Stimulated activated naive CD4-positive, alpha-beta T cell treated with Interleukin-2 at 50 U/mL for 16 hours (primary cell): ENCODE measurements around the gene YAP1.

Experiments used
- DNase-seq: peaks from one replicate; lab custom pipeline; 2025; lab: John Stamatoyannopoulos, UW

YAP1 gene

GRCh38 chr11:102117472-102118113, 7.3 kb downstream of the YAP1 start:
- no peak for DNase-seq

GRCh38 chr11:102118937-102119336, 8.7 kb downstream of the YAP1 start:
- DNase-seq: no peak

GRCh38 chr11:102119997-102120396, 9.8 kb downstream of the YAP1 start:
- no peak for DNase-seq

DNA sequence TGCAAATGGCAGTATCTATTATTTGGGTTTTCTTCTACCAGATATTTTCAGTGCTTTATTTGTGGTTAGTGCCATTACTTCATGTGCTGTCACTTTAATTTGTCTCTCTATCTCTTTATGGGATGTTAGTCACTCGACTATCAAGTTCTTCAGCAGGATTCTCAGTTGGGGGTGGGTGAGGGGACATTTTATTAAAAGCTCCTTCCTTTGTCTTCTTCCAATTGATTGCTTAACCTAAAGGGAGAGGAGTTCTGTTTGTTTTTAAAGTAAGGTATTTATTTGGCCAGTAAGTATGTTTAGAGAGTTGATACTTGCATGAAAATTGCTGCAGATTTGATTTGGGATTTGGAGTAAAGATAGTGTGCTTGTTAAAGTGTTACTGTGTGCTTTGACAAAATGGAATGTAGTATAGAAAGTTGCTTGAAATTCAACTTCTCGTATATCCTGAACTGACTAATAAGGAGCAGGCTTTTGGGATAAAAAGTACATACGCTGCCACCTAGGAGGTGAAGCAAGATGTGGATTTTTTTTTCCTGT, 10.3 kb downstream of the YAP1 start:
- DNase-seq: no peak

GRCh38 chr11:102121329-102121728, 11.1 kb downstream of the YAP1 start:
- DNase-seq: no peak

DNA sequence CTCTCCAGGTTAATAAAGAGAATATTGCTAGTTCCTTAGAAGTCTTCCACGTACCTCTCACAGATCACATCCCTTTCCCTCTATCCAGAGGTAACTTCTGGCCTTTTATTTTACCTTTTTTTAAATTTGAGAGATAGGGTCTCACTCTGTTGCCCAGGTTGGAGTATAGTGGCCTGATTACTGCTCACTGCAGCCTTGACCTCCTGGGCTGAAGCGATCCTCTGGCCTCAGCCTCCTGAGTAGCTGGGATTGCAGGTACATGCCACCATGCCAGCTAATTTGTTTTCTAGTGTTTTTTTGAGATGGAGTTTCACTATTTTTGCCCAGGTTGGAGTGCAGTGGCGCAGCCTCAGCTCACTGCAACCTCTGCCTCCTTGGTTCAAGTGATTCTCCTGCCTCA, 24.4 kb downstream of the YAP1 start:
- DNase-seq: no peak

- no peak for DNase-seq
Observed at GRCh38 chr11:102135256-102135655, 25.0 kb downstream of the YAP1 start.

DNA sequence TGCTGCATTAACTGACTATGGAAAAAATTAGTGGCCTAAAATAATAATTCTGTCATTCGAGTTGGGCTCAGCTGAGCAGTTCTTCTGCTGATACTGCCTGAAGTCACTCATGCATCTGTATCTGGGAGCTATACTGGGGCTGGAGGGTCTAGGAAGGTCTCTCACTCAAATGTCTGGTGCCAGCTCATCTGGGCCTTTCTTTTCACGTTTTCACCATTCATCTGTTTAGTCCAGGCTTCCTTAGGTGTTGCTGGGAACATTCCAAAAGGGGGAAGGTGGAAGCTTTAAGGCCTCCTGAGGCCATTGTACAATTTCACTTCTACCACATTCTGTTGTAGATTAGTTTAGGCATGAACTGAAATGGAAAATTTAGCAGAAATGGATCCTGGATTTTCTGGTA, 28.0 kb downstream of the YAP1 start:
- no peak for DNase-seq

DNA sequence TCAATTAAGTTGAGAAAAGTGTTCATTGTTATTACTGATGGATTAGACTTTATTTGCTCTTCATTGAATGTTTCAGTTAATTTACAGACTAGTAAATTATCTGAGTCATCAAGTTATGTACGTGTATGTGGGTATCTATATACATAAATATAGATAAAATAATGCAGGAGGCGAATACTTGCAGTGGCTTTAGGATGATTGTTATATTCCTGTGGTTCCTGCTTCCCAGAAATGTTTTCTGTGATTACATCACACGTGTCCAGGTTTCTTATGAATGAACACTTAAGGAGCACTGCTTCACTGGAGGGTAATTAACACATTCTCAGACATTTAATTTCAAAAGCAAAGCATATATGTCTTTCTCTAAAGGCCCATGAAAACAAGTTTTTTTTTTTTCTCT, 28.4 kb downstream of the YAP1 start:
- DNase-seq: no peak

- no peak for DNase-seq
Observed at GRCh38 chr11:102139081-102139498, 28.8 kb downstream of the YAP1 start.

GRCh38 chr11:102142333-102142732, 32.1 kb downstream of the YAP1 start:
- DNase-seq: no peak

DNA sequence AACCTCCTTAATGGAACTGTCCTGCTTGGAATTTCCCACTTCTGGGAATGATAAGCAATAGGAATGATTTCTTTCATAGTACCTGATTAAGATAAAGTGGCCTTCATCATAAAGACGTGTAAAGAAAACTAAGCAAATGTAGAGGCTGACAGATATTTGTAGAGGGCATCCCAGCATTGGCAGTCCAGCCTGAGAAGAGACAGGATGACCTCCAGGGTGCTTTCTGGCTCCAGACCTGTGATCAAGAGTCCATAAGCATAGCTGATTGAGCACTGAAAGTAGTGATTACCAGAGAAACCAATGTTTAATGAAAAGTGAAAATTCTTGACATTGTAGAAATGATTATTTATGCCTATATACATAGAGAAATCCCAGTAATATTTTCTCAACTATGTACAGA, 33.6 kb downstream of the YAP1 start:
- no peak for DNase-seq

- no peak for DNase-seq
Observed at GRCh38 chr11:102144357-102145355, 34.4 kb downstream of the YAP1 start.

GRCh38 chr11:102147015-102147414, 36.8 kb downstream of the YAP1 start:
- DNase-seq: no peak

DNA sequence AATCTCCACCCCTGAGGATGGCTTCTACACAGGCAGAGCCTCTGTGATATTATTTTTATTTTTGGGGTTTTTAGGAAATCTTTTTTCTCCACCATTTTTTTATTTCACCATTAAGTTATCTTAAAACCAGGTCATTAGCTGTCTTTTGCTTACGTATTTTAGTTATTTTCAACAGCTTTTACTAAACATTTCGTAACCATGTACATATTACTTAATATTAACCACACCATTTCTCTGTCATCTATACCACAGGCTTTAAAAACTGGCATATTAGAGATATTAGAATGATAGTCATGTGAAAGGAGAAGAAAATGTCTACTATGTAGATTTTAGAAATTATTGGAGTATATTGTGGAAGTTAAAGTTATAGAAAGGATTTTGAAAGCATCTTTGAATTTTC, 37.4 kb downstream of the YAP1 start:
- no peak for DNase-seq

DNA sequence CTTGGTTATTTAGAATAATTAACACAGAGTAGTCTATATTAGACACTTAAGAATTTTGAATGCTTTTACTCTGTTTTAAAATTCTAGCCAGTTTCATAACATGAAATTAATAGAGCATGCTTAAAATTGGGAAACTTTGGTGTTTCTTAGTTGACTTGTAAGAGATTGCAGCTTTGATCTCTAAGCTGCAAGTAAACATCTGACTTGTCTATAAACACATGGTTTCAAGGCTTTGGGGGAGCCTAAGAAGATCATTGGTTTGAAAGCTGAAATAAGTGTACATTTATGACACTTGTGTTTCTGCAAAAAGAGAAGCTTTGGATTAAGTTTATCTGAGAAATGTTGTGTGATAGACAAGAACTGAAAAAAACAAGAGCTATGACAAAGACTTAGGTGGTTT, 37.8 kb downstream of the YAP1 start:
- no peak for DNase-seq

DNA sequence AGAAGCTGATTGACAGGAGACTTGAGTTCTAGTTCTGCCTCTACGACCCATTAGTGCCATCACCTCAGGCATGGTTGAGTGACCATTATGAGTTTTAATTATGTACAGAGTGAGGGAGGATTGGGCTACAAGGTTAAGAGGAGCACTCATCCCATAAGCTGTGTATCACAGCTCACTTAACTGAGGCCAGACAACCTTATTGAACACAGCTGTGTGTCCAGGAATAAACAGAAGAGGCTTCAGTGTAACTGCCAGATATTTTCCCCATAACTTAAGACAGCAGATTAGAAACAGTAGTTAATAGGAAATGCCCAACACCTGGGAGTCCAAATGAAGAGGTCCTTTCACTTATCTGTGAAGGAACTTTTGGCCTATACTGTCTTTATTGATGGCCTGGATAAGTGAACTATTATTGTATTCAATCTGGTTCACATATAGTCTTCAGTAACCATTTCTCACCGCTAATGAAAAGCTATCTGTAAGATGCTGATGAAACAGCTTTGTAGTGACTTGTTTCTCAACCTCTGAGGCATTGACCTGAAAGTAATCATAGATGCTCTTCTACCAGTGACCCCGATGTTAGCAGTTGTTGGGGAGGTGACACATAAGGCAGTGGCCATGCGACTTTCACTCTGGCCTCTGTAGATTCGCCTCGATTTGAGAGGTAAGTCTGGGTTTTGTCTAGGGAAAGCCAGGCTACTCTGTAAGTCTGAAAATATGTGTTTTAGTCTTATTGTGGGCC, 41.7 kb downstream of the YAP1 start:
- no peak for DNase-seq

DNA sequence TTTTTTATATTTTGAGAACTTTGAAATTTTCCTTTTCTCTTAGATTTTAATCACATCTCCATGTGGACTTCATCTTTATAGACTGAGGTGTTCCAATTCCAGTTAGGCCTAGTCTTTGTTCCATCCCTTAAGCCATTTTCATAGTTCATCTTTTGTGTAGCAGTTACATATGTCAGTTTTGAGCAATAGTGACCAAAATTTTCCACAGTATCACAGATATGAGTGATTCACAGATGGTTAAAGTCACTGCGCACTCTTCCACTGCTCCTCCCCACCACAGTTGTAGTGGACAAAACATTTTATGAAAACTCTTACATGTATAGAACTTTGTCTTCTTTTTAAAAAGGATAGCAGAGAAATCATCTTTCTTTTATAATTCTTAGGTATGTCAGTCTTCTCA, 42.8 kb downstream of the YAP1 start:
- DNase-seq: no peak

GRCh38 chr11:102154806-102155205, 44.6 kb downstream of the YAP1 start:
- no peak for DNase-seq

DNA sequence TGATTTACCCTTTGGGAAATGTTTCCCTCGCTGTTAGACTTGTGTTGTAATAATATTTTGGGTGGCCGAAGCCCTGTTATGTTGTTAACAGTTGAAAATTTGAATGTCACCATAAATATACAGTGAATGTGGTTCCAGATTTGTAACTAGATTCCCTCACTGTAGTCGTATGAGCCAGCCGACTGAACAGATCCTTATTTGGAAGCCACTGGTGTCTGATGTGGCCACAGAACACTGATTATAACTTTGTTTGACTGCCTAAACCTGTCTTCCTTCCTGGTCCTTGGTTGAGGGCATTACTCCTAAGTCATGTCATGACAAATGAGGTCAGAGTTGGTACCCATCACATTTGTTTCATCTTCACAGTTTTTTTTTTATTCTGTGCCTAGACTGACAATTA, 45.4 kb downstream of the YAP1 start:
- no peak for DNase-seq

DNA sequence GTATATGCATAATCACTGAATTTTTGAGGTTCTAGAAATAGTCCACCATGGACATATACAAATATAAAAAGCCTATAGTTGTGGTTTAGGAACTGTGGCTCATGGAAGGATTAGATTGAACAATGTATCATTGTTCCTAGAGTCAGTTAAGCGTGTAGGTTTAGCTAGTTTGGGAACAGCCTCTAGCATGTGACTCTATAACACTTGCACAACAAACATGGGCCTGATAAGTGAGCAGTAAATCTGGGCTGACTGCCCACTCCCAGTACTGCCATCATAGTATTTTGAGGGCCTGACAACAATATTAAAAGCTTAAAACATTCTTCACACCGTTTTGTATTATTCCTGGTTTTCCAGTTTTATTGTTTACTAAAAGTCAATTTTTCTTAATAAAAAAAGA, 47.0 kb downstream of the YAP1 start:
- DNase-seq: no peak

DNA sequence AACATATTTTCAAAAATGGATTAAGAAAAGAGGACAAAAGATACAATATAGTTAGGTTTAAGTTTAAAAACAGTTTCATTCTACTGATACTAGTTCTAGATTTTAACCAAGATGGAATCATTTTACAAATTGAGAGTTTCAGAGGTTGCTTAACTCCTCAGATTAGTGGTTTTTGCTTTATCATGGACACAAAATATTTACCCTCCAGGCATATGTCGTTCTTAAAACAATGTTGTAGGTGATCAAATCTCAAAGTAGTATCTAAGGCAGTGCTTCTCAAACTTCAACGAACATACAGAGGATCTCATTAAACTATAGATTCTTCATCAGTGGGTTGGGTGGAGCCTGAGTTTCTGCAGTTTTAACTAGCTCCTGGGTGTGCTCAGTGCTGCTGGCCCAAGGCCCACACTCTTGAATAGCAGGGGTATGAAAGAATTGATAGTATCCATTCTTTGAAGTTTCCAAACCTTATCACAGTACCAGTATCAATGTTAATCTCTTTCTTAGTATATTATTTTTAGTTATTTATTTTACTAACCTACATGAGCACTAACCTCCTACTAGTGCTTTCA, 48.0 kb downstream of the YAP1 start:
- no peak for DNase-seq
